Smooth muscle cell (in vitro differentiated cells): ENCODE results near the gene INSM2. TPM values are rescaled to one million over a fixed set of nuclear protein-coding genes. Genes with fewer than 3 reads are reported as not detected.

Experiments
- DNase-seq: peaks from one replicate; lab custom pipeline; 2025; ENCODE audit not compliant: unreplicated experiment; lab: John Stamatoyannopoulos, UW
- H2AFZ ChIP-seq: fragments of 200-600 bp; sonication (generic); 2 replicates; pipeline ENCODE4 v1.6.0; 2016; ENCODE audit warnings: antibody characterized with exemption, low read depth, mild to moderate bottlenecking
- H3F3A ChIP-seq: fragments of 200-600 bp; sonication (generic); 2 replicates; pipeline ENCODE4 v1.6.0; 2017; ENCODE audit warnings: antibody characterized with exemption, low read depth
- H3K27ac ChIP-seq: fragments of 200-600 bp; sonication (generic); 2 replicates; pipeline ENCODE4 v1.5.1; 2016; ENCODE audit warnings: low read depth, mild to moderate bottlenecking
- H3K27me3 ChIP-seq: fragments of 200-600 bp; sonication (generic); 2 replicates; pipeline ENCODE4 v1.6.1; 2016; ENCODE audit warnings: low read depth, mild to moderate bottlenecking
- H3K36me3 ChIP-seq: fragments of 200-600 bp; sonication (generic); 2 replicates; pipeline ENCODE4 v1.5.1; 2016; ENCODE audit warnings: low read depth
- H3K4me1 ChIP-seq: fragments of 200-600 bp; sonication (generic); 2 replicates; pipeline ENCODE4 v1.5.1; 2016; ENCODE audit warnings: low read depth
- H3K4me2 ChIP-seq: fragments of 200-600 bp; sonication (generic); 2 replicates; pipeline ENCODE4 v1.6.0; 2016; ENCODE audit warnings: mild to moderate bottlenecking
- H3K4me3 ChIP-seq: fragments of 200-600 bp; sonication (generic); 2 replicates; pipeline ENCODE4 v1.5.1; 2016; ENCODE audit warnings: mild to moderate bottlenecking
- H3K79me2 ChIP-seq: fragments of 200-600 bp; sonication (generic); 2 replicates; pipeline ENCODE4 v1.6.0; 2016; ENCODE audit warnings: low read depth, mild to moderate bottlenecking
- H3K9ac ChIP-seq: fragments of 200-600 bp; sonication (generic); 2 replicates; pipeline ENCODE4 v1.6.0; 2016; ENCODE audit warnings: low read depth
- H3K9me3 ChIP-seq: fragments of 200-600 bp; sonication (generic); replicated peaks from 2 replicates; pipeline ENCODE4 v1.5.1; 2016; ENCODE audit warnings: low read depth
- H4K20me1 ChIP-seq: fragments of 200-600 bp; sonication (generic); 2 replicates; pipeline ENCODE4 v1.6.0; 2016; ENCODE audit warnings: low read depth
- CTCF ChIP-seq: fragments of 200-600 bp; sonication (generic); IDR thresholded peaks from 2 replicates; pipeline ENCODE4 v1.5.1; 2017; ENCODE audit warnings: borderline replicate concordance, mild to moderate bottlenecking, antibody characterized with exemption; ENCODE audit not compliant: insufficient read depth, poor library complexity, severe bottlenecking
- WGBS: methylation state at CpG from one replicate; pipeline ENCODE4 v1.1.7; 2016; ENCODE audit warnings: low lambda C conversion rate; 5-methylcytosine and 5-hydroxymethylcytosine counted together
- polyA plus RNA-seq: library from polyadenylated mRNA; unstranded; fragments of >200 nt; fragmentation: Nextera tagmentation; extraction: Ambion mirVana; gene quantifications from 2 replicates; pipeline ENCODE4 v1.2.1, GENCODE V29; 2016
- total RNA-seq: library from RNA; depleted of rRNA; stranded (reverse); fragments of >200 nt; gene quantifications from 2 replicates; pipeline ENCODE4 v1.2.3, GENCODE V29; 2014

Gene INSM2
- total and polyA plus RNA-seq, 2 experiments from 2014 or later = not detected

- H3K4me2 ChIP-seq = peak overlapping the region; percentile 69
These were observed 19.8 kb downstream of the INSM2 start for GRCh38 chr14:35553808-35554207.

DNA sequence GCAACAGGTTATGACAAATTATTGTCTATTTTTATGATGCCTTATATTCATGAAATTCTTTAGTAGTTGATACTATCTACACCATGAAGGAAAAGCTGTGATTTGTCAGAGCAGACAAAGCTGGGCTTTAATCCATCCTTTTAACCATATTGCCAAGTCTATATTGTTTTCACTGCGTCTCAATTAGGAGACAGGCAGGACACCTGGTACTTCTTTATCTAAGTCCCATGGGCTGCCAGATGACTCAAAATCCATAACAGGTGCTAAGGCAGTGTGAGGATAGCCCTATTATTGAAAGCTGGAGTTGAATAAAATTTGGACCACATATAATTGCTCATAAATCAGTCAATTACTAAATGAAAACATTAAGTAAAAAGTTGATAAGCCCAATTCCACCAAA is 22.6 kb downstream of the INSM2 start:
- 91% methylated on average over 1 of the region's 1 CpG for WGBS

More at GRCh38 chr14:35553808-35554207, 19.8 kb downstream of the INSM2 start:
- Histone ChIP-seq H3K36me3 (no peaks in the 10 kb centered on the region), H3K9ac (no peak overlapping the region), H3K27me3 (no peaks in the 10 kb centered on the region), H3K4me1 (peaks cover 40% of the 10 kb centered on the region), H4K20me1 (no peaks in the 10 kb centered on the region), H3K4me3 (no peak overlapping the region), H3K27ac (peak overlapping the region; percentile 13), H3K9me3 (no peaks in the 10 kb centered on the region), H3K79me2 (no peaks in the 10 kb centered on the region), H3F3A (no peaks in the 10 kb centered on the region), H2AFZ (no peak overlapping the region)
- no peak for TF ChIP-seq CTCF
- WGBS = 67% methylated on average over 1 of the region's 1 CpG
- no peak for DNase-seq

DNA sequence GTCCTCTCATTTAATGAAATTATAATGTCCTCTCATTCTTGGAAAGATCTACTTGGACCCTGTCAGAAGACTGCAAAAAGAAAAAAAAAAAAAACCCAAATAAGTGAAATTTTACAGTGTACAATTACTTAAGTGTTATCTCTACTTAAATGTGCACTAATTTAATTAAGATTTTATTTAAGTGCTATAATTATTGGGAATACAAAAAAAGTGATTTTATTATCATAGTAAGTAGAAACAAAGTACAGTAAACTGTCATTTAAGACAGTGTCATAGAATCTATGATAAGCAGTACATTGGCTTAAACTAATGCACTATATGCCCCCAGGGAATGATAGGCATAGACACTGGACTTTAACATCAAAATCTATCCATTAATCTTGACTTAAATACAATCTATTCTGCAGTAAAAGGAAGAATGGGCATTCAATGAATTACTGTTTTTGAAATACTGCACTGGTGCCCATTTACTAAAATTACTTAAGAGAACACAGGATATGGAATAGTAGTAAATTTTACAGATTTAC is 23.3 kb downstream of the INSM2 start:
- no peaks in the 10 kb centered on the region for H3K79me2 ChIP-seq
- no peak overlapping the region for H3K27ac ChIP-seq
- no peak overlapping the region for H3K4me3 ChIP-seq
- H3K9ac ChIP-seq = no peak overlapping the region
- no peak overlapping the region for H2AFZ ChIP-seq
- no peaks in the 10 kb centered on the region for H3F3A ChIP-seq
- H4K20me1 ChIP-seq = no peaks in the 10 kb centered on the region
- peaks cover 35% of the 10 kb centered on the region for H3K4me1 ChIP-seq
- no peaks in the 10 kb centered on the region for H3K27me3 ChIP-seq
- no peak overlapping the region for H3K4me2 ChIP-seq
- H3K9me3 ChIP-seq = no peaks in the 10 kb centered on the region
- no peak for DNase-seq
- no peaks in the 10 kb centered on the region for H3K36me3 ChIP-seq
- TF ChIP-seq CTCF = no peak

More for the DNA sequence above, 22.6 kb downstream of the INSM2 start:
- H3K9me3 ChIP-seq = no peaks in the 10 kb centered on the region
- TF ChIP-seq CTCF = no peak
- H3K79me2 ChIP-seq = no peaks in the 10 kb centered on the region
- H4K20me1 ChIP-seq = no peaks in the 10 kb centered on the region
- no peak overlapping the region for H3K4me2 ChIP-seq
- peaks cover 37% of the 10 kb centered on the region for H3K4me1 ChIP-seq
- no peaks in the 10 kb centered on the region for H3K36me3 ChIP-seq
- no peak overlapping the region for H2AFZ ChIP-seq
- H3F3A ChIP-seq = no peaks in the 10 kb centered on the region
- H3K4me3 ChIP-seq = no peak overlapping the region
- H3K9ac ChIP-seq = no peak overlapping the region
- no peak for DNase-seq
- no peaks in the 10 kb centered on the region for H3K27me3 ChIP-seq
- no peak overlapping the region for H3K27ac ChIP-seq

DNA sequence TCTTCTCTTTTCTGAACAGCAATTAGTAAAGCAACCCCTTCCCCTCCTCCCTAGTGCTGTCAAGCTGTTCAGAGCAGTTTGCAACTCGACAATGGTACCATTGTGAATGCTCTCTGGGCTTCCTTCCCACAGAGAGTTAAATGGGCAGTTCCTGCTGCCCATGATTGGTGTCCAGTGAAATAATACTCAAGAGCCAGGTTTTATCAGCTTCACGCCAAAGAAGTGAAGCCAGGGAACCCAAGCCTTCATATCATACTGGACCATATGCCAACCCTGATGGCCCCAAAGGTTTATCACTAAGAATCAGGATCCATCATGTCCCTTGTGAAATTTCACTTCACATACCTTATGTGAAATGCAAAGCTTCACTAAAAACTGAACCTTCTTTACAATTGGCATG is 24.7 kb downstream of the INSM2 start:
- no peak for DNase-seq
- H3K27me3 ChIP-seq = no peaks in the 10 kb centered on the region
- no peaks in the 10 kb centered on the region for H3K36me3 ChIP-seq
- TF ChIP-seq CTCF = no peak
- H3K27ac ChIP-seq = no peak overlapping the region
- WGBS = 35% methylated on average over 2 of the region's 2 CpGs
- no peak overlapping the region for H3K4me3 ChIP-seq
- no peaks in the 10 kb centered on the region for H3K79me2 ChIP-seq
- no peaks in the 10 kb centered on the region for H3K9me3 ChIP-seq
- H3K4me2 ChIP-seq = no peak overlapping the region
- no peak overlapping the region for H2AFZ ChIP-seq
- peaks cover 34% of the 10 kb centered on the region for H3K4me1 ChIP-seq
- no peaks in the 10 kb centered on the region for H4K20me1 ChIP-seq
- H3F3A ChIP-seq = no peaks in the 10 kb centered on the region
- no peak overlapping the region for H3K9ac ChIP-seq
